Activated CD8-positive, alpha-beta memory T cell treated with anti-CD3 and anti-CD28 coated beads for 24 hours (primary cell): ENCODE data around the gene PGRMC1.
"Not testable (repeated sequence)": the region's sequence is repeated elsewhere in the genome, so short reads cannot be mapped to it uniquely, and the experiment has no call there.

Source experiments
- DNase-seq: peaks from one replicate; pipeline ENCODE4 v3.0.0-alpha.2; 2020

PGRMC1 gene

GRCh38 chrX:119235872-119236622 lies at the start of gene PGRMC1:
Gene PGRMC1, plus strand, starts transcription at chrX:119236285. Its CDS starts 79 bp downstream, at chrX:119236364.
- peak; percentile 86 for DNase-seq

- DNase-seq, result no peak
Measured at GRCh38 chrX:119186763-119187162, 49.3 kb upstream of the PGRMC1 start.

GRCh38 chrX:119187298-119187697 lies 48.8 kb upstream of the PGRMC1 start:
- no peak for DNase-seq

DNA sequence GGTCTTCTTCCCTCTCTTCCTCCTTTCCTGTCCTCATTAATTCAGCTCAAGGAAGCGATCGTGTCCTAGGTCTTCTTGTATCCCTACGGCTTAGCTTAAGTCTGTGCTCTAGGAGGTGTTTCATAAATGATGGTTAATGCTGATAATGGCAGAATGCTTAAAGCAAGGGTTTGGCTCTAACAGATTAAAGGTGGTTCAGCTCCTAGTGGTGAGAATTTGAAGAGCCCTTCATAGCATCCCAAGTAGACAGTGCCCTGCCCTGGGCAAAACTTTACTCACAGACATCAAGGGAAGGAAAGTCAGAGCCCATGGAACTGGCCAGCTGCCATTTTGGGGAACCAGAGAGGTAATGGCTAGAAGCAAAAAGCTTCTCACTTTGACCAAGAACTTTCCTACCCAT lies 47.0 kb upstream of the PGRMC1 start:
- no peak for DNase-seq

DNA sequence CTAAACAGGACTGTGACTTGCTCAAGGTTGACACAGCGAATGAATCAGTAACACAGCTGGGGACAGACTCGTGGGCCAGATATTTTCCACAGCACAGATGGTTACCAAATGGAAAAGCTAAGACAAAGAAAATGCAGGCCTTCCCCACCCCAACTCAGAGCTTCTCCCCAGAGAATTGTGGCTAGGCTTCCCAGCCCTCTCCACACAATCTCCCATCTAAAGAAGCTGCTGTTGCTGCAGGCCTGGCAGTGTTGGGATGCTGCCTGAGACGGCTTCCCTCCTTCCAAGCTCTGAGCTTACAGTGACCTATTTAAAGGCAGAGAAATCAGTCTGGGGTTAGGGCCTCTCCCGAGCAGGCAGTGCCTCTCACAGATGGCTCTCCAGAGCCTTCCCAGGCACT lies 46.5 kb upstream of the PGRMC1 start:
- DNase-seq, result no peak

DNA sequence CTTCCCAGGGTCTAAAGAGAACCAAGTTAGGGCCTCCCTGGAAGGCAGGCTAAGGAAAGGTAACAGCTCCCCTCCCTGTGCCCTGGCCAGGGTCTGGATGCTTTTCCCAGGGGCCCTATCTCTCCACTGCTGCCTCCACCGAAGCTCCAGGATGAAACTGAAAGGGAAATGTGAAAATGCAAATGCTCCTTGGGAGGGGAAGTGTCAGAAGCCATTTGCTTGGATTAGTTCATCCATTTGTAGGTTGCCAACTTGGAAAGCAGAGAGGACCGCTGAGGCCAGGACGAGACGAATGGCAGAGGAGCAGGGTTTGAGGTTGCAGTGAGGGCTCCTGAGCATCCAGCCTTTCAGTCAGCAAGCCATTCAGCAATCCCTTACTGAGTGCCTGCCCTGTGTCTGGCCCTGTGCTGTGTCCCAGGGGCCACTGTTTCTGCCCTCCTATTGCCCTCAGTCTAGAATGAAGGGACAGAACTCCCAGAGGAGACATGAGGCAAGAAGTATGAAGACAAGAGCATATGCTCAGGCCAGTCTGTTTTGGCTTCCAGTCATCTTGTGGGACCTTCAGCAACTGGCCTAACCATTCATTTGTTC lies 45.9 kb upstream of the PGRMC1 start:
- no peak for DNase-seq

- DNase-seq, result no peak
Measured at GRCh38 chrX:119190831-119191230, 45.3 kb upstream of the PGRMC1 start.

- DNase-seq, result no peak
Measured at GRCh38 chrX:119194621-119195020, 41.5 kb upstream of the PGRMC1 start.

- DNase-seq, result no peak
Measured at GRCh38 chrX:119201570-119201969, 34.5 kb upstream of the PGRMC1 start.

DNA sequence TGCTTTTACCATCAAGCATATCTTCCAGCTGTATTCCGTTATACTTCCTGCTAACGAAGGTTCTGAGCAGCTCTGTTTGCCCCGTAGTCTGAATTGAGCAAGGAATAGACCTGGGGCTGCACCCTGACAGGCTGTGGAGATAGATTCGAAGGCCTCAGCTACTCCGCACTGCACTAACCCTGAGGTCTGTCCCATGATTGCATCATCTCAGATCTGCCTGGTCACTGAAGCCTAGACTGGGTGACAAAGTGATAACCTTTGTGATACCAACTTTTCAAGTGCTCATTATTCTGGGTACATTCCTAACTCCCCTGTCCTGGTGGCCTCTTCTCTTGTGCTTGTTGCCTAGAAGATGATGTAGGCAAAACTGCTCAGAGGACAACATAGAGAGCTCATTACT lies 29.9 kb upstream of the PGRMC1 start:
- no peak for DNase-seq

- DNase-seq, result not testable (repeated sequence)
Measured at GRCh38 chrX:119207483-119207882, 28.6 kb upstream of the PGRMC1 start.

DNA sequence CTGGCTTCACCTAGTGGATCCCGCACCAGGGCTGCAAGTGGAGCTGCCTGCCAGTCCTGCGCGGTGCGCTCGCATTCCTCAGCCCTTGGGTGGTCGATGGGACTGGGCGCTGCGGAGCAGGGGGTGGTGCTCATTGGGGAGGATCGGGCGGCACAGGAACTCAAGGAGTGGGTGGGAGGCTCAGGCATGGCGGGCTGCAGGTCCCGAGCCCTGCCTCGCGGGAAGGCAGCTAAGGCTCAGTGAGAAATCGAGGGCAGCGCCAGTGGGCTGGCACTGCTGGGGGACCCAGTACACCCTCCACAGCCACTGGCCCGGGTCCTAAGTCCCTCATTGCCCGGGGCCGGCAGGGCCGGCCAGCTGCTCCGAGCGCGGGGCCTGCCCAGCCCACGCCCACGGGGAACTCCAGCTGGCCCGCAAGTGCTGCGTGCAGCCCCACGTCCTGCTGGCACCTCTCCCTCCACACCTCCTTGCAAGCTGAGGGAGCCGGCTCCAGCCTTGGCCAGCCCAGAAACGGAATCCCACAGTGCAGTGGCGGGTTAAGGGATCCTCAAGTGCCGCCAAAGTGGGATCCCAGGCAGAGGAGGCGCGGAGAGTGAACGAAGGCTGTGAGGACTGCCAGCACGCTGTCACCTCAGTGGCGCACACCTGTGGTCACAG lies 27.6 kb upstream of the PGRMC1 start:
- DNase-seq, result no peak

DNA sequence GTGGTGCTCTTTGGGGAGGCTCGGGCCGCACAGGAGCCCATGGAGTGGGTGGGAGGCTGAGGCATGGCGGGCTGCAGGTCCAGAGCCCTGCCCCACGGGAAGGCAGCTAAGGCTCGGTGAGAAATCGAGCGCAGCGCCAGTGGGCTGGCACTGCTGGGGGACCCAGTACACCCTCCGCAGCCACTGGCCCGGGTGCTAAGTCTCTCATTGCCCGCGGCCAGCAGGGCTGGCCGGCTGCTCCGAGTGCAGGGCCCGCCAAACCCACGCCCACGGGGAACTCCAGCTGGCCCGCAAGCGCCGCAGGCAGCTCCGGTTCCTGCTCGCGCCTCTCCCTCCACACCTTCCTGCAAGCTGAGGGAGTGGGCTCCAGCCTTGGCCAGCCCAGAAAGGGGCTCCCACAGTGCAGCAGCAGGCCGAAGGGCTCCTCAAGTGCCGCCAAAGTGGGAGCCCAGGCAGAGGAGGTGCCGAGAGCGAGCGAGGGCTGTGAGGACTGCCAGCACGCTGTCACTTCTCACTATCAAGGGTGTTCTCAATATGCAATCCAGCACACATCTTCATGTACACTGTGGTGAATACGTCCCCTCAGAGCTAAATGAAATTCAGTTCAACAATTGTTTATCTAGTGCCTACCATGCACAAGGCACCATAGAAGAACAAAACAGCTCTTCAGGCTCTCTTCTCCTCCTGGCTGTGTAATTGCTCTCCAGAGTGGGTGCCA lies 25.0 kb upstream of the PGRMC1 start:
- not testable (repeated sequence) for DNase-seq

DNA sequence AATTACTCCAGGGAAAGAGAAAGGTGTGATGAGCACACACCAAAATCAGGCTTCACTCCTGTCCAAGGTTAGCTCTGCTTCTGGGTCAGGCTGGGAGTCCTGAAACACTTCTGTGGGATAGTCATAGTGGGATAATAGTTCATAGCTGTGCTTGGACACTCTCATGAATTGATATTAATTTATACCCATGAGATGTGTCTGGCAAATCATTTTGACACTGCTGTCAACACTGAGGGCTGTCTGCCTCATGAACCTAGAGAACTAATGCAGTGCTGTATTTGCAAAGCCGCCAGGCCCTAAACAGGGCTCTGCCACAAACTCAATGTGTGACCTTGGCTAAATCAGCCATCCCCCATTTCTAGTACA lies 24.5 kb upstream of the PGRMC1 start:
- no peak for DNase-seq

DNA sequence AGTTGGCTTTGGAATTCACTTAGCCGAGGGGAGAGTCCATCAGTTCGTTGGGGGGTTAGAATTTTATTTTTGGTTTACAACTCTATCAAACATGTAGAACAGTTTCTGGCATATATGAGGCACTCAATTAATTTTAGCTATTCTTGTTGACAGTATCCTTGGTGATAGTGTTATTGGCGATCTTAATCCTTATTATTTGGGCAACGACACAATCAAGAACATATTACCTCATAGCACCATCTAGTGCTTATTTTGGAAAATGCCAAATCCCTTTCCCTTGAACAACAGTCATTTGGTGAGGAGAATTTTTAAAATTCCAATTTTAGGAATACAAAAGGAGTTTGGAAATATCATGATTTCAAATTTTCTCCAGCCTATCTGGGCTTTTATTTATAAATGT lies 17.9 kb upstream of the PGRMC1 start:
- no peak for DNase-seq

GRCh38 chrX:119222932-119223331 lies 13.2 kb upstream of the PGRMC1 start:
- no peak for DNase-seq

DNA sequence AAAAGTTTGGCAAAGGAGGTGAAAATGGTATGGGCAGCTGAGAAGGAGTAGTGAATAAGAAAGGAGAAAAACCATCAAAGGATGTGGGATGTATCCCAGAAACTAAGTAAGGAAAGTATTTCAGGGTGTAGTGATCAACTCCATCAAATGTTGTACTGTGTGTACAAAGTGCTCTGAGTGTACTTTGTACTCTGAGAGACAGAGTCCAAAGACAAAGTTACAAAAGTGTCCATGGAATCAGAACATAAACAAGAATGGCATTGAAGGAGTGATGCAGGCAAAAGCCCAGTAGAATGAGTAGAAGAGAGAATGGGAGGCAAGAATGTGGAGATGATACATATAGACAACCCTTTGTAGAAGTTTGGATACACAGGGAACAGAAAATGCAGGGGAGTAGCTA lies 12.3 kb upstream of the PGRMC1 start:
- DNase-seq, result no peak

DNA sequence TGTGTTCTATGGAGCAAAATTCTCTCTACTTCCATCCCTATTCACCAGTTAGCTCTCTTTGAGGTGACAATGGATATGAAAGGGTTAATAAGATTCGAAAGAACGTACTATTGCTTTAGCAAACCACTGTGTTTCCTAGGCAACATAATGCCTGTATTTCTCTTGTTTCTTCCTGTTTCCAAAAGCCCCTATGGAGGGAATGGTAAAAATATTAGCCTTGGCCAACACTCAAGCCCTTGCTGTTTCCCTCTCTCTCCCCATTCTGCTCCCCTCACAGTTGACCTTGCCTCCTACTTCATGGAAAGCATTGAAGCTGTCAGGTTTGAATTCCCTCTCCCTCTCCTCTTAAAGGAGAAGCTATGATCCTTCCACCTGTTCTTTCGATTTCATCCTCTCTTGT lies 9.6 kb upstream of the PGRMC1 start:
- DNase-seq, result no peak

GRCh38 chrX:119228512-119229252 lies 7.4 kb upstream of the PGRMC1 start:
- no peak for DNase-seq

DNA sequence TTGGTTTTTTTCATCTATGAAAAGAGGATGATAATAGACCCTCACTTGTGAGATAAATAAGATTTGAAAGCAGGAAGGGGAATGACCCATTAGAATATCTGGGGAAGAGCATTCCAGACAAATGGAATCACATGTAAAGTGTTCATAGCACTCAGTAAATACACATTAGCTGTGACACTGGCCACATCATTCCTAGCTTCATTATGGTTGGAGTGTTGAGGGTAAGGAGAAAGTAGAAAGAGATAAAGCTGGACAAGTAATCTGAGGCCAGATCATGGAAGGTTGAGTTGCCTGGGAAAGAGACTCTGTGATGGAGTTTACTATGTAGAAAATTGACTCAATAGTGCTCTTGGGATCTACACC lies 6.9 kb upstream of the PGRMC1 start:
- DNase-seq, result no peak

GRCh38 chrX:119230850-119231249 lies 5.2 kb upstream of the PGRMC1 start:
- no peak for DNase-seq

DNA sequence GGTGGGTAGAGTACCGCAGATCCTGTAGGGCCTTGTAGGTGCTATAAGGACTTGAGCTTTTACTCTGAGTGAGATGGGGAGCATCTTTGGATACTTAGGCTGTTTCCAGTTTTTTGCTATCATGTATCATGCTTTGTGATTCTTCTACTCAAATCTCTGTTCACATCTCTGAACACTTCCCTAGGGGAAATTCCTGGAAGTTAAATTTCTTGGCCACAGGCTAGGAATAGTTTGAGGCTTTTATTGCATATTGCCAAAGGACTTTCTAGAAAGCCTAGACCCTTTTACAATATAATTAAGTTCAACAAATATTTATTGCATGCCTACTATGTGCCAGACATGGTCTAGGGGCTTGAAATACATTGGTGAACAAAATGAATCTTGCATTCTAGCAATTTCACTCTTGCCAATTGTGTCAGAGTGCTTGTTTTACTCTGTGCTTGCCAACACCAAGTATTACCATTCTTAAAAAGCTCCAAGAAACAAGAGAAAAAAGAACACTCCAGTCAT lies 4.1 kb upstream of the PGRMC1 start:
- DNase-seq, result no peak

DNA sequence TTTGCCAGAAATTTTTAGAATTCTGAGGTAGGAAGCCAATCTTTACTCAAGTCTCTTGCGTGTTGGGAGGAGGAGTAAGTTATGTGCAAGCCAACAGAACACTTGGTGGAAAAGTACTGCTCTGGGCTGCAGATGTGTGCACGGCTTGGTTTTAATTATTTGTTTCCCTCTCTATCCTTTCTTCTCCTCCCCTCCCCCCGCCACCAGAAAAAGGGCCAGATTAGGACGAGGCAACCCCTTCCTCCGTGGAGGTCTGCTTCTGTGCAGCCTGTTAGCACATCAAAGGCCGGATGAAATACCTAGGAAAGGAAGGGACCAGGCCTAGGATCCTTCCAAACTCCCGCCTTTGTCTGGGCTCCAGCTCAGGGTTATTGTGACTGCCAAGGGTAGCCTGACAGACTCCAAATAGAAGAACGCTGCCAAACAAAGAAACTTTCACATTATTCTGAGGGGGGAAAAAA lies 1.0 kb upstream of the PGRMC1 start:
- no peak for DNase-seq
